ENCODE measurements around the gene ANKRD53. TPM values are rescaled to one million over a fixed set of nuclear protein-coding genes. Genes with fewer than 3 reads are reported as not detected.

The ANKRD53 gene
- total RNA-seq, 1 experiment from 2014 or later: 0.03 TPM

DNA sequence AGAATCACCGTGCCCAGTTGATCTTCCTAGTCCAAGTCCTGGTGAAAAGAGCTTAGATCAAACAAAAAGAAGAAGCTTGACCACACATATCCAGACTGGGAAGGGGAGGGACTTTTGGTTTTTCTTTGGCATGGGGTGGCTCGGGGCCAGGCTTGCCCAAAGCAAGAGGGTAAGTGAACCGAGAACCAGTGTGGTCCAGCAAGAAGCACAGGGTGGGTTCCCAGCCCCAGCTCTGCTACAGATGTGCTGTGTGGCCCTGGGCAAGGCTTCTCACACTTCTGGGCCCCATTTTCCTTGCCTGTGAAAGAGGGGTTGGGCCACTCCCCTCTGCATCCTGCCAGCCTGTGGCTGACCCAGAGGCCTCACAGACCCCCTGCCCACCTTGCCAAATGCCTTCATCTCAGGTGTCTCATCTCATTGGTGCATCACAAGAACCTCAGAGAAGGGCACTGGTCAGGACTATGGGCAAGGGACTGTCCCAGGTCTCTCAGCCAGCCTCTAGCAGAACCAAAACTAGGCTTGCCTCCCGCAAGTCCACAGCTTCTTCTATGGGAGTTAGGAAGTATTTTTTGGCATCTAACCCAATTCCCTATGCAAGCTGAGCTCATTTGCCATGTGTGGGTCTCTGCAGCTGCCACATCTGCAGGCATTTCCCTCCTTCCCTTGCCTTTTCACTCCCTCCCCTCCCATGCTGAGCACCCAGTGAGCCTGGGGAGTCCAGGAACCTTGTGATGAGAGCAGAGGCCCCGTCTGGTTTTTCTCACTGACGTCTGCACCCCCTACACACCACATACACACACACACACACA is 35.8 kb upstream of the ANKRD53 start:
- DNase-seq (ENCODE audit: low read depth): no peak

DNA sequence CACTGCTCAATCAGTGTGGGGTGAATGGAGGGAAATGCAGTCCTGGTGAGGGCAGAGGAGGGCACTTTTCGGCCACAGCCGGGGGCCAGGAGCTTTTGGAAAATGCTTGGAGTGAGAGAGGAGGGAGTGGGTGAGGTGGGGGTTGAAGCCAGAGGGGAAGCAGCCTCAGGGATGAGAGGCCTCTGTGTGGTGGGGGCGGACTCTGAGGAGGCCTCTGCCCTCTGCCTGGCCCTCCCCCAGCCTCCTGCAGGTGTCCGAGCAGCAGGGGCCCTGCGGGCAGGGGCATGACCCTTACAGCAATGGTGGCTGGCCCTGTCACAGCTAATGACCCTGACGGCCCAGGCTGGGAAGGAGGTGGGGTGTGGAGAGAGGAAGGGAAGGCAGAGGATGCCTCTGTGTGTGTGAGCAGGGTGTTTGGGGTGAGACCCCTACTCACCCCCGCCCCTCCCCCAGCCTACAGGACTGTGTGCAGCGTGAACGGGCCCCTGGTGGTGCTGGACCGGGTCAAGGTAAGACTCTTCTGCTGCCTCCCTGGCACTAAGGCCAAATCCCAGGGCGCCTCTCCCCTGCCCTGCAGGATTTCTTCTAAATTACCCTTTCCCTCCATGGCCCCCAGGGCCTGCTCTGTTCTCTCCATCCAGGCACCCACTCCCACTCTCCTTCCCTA is 35.1 kb upstream of the ANKRD53 start:
- DNase-seq (ENCODE audit: low read depth): no peak

DNA sequence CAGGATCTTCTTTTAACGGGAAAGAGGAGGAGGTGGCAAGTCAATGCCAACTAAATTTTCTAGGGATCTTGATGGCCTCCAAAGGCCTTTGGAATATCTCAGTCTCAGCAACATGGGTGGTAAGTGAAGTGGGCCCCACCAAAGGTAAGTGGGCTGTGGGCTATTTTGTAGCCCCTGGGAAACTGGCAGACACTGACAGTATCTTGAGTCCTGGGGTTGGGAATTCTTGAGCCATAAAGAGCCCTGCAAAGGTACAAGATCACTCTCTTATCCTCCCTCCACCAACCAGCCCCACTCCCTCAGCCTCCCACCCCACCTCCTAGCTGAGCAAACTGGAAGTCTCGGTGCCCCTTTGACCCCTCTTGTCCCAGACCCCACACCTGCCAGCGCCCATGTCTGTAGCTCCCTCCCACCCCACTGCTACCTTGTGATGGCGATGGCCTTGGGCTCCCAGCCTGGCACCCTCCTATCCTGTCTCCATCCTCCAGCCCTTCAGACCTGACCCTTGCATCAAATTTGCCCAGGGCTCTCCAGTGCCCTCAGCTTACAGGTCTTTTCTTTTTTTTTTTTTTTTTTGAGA is 34.2 kb upstream of the ANKRD53 start:
- no peak for DNase-seq (ENCODE audit: low read depth)

- peak; percentile 61 for DNase-seq (ENCODE audit: low read depth)
Measured at GRCh38 chr2:70946832-70947442, 31.5 kb upstream of the ANKRD53 start.

DNA sequence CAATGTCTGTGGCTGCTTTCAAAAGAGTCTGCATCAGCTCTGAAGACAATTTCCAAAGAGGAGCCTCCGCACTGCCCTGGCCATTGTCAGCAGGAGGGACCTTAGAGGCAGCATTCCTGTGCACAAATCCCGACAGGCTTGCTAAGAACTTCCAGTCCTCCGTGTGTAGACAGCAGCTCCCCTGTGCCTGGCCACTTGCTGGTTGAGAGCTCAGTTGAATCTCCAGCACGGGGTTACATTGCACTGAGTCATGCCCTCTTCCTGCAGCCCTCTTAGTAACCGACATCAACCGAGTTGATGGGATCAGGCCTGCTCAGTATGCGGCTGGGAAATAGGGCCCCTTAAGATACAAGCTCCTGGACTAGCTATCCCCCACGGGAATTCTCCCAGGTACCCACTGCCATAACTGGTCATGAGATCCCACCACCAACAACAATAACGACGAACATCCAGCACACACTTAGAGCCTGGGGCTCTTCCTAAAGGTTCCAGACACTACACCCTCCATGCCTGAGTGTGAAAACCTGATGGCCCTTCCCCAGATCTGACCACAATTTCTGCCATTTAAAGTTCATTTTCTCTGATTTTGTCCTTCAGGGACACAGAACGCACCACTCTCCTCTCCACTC is 30.8 kb upstream of the ANKRD53 start:
- peak; percentile 85 for DNase-seq (ENCODE audit: low read depth)

DNA sequence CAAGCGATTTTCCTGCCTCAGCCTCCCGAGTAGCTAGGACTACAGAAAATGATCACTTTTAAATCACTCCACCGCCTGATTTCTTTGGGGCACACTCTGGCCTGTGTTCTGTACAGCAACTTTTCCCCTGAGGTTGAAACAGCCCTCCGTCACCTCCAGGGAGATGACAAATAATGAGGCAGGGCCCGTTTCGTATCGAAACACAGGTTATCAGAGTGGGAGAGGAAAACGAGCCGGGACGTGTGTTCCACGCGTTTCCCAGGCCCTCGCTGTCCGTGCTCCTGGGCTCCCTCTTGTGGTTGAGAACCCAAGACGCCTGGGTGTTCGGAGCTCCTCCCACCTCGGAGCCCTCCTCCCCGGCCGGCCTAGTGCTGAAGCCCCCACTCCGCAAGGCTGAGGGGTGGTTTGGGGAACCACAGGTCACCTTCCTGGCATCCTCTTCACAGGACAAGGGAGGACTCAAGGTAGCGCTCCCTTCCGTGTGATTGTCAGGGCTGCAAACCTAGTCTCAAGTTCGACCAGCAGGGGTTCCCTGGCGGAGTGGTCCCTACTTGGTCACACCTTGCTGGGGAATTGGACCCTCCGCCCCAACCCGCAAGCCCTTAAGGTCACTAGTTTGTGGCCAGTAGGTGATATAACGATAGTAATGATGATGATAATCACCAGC is 30.0 kb upstream of the ANKRD53 start:
- peak; percentile 72 for DNase-seq (ENCODE audit: low read depth)

- no peak for DNase-seq (ENCODE audit: low read depth)
Measured at GRCh38 chr2:70949086-70949485, 29.3 kb upstream of the ANKRD53 start.

GRCh38 chr2:70954886-70955285 is 23.5 kb upstream of the ANKRD53 start:
- no peak for DNase-seq (ENCODE audit: low read depth)

DNA sequence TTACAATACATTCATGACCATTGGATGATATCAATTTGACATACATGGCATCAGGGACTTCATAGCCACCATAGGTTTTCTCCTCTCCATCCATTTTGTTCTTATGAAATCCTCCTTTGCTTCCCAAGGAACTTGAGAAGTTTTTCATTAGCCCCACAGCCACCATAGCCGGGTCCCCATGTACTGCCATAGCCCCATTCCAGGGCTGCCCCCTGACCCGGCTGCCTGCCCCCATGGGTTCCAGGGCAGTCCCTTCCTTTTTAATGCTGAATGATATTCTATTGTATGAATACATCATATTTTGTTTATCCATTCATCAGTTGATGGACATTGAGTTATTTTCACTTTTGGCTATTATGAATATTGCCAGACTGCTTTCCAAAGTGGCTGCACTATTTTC is 22.3 kb upstream of the ANKRD53 start:
- DNase-seq (ENCODE audit: low read depth): no peak

DNA sequence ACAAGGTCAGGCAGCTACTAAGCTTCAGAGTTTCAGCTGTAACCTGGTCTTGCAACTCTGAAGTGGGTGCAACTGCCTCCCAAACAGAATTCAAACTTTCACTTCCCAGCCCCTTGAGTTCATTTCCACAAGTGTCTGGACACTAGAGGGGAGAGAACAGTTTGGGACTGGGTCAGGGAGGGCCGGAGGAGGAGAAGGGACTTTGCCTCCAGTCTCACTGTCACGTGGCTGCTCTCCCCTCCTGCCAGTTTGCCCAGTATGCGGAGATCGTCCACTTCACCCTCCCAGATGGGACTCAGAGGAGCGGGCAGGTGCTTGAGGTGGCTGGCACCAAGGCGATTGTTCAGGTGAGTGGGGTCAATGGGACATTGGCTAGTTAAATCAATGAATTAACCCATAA is 20.6 kb upstream of the ANKRD53 start:
- no peak for DNase-seq (ENCODE audit: low read depth)

DNA sequence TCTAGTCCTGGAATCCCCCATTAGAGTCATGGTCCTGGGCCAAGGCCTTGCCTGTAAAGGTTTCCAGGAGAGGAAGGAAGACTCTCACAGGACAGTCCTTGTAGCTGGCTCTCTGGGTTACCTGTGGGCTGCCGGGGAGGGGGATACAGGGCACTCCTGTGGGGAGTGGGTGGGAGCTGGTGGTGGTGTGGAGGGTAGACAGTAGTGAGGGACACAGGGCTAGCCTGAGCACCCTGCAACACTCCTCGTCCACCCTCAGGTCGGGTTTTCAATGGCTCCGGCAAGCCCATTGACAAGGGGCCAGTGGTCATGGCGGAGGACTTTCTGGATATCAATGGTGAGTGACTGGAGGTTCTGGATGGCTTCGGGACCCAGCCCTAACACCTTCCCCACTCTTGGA is 19.7 kb upstream of the ANKRD53 start:
- no peak for DNase-seq (ENCODE audit: low read depth)

DNA sequence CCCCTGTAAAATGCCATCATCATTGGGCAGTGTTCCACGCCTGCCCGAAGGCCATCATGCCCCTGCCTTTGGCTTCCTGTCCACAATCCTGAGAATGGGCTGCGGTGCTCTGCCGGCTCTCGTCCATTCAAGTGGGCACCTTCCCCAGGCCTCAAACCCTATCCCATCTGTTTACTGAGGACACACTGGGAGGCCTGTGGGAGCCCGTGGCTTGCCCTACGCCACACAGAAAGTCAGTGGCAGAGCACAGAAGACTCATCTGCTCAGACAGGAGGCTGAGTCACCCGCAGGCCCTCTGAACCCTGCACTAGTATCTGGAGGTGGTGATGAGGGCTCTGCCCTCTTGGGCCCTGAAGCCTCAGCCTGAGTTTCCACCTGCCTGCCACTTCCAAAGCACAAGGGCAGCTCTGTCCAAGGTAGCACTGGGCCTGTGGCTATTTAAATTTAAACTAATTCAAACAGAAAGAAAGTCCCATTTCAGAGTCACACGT is 19.1 kb upstream of the ANKRD53 start:
- DNase-seq (ENCODE audit: low read depth): peak; percentile 21

DNA sequence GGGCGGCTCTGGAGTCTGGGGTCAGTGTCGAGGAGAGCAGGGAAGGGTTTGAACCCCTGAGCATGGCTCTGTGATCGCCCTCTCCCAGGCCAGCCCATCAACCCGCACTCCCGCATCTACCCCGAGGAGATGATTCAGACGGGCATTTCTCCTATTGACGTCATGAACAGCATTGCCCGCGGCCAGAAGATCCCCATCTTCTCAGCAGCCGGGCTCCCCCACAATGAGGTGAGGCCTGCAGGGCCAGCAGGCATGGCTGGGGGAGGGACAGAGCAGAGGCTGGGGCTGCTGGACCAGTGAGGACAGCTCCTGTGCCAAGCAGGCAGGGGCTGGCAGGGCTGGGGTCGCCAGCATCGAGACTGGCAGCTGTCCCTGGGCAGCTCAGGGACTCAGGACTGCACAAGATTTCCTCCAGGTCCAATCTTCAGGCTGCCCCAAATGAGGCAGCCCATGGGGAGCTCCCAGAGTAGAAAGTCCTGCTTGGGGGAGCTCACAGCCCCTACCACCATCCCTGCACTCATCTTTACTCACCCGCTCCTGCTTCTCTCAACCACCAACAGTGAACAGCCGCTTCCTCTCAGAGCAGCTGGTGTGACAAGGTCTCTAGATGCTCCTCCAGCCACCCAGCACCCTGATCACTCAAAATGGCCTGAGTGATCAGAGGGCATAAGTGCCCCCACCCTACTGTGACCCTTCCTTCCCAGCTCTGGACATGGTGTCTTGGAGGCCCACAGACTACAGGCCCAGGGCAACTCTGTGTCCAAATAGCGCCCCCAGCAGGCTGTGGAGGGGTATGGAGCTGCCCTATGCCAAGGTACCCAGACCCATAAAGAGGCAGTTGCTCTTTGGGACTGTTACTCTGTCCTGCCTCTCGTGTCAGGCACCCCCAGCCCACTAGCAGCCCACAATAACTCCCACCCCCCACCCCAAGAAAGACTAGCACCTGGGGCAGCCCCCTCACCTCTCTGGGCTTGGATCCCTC is 18.3 kb upstream of the ANKRD53 start:
- no peak for DNase-seq (ENCODE audit: low read depth)

DNA sequence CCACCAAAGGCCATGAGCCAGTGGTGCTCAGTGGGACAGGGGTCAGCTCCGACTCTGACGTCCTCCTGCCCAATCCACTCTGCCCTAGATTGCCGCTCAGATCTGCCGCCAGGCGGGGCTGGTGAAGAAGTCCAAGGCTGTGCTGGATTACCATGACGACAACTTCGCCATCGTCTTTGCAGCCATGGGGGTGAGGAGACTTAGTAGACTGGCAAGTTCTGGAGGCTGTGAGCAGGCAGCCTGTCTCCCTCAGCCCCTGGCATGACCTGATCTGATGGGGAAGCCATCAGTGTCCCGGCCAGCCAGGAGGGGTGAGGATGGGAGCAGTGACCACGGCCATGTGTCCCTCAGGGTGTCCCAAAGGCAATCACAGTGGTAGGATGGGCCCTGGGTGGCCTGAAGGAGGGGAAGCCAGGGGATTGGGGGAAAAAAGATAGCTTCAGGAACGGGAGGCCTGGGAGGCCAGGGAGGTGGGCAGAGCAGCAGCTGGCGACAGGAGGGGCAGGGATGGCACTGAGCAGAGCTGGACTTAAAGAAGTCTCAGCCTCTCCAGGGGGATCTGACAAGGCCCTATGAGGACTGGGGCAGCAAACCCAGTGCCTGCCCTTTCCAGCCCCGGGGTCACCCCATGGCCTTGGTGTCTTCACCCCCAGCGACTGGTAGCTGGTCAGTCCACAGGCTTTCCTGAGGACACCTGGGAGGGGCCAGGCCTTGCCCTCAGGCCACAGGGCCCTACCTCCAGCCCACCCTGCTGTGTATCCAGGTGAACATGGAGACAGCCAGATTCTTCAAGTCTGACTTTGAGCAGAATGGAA is 17.4 kb upstream of the ANKRD53 start:
- DNase-seq (ENCODE audit: low read depth): no peak

GRCh38 chr2:70961648-70961994 is 16.8 kb upstream of the ANKRD53 start:
- no peak for DNase-seq (ENCODE audit: low read depth)

- DNase-seq (ENCODE audit: low read depth): no peak
Measured at GRCh38 chr2:70962211-70962884, 16.1 kb upstream of the ANKRD53 start.

DNA sequence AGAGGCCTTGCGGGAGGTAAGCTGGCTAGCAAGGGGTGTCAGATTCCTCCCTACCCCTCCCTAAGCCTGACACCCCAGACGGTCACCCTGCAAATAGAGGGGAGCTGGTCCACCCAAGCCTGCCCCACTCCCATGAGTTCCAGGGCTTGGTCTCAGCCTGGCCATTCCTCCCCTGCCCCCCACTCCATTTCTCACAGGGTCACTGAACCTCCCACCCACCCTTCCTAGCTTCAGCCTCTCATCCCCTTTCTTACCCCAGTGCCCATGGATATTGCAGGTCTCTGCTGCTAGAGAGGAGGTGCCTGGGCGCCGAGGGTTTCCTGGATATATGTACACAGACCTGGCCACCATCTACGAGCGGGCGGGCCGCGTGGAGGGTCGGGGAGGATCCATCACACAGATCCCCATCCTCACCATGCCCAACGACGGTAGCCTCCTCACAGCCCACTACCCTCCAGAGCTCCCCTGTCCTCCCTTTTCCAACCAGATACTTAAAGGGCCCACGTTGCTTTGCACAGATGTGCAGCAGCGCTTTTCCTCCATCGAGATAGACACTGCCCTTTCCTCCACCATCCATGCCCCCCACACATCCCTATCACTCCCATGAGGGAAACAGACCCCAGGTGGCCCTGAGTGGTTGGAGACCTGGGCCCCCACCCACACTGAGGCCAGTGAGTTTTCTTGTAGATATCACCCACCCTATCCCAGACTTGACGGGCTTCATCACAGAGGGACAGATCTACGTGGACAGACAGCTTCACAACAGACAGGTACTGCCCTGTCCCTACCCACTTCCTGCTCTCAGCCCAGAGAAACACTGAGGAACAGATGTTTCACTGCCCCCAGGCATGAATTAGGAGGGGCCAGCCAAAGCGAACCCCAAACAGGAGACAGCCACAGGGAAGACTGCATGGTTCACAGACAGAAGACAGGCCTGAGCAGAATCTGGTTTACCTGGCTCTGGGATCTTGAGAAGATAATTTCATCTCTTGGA is 15.2 kb upstream of the ANKRD53 start:
- no peak for DNase-seq (ENCODE audit: low read depth)
